Activated B cell treated with CpG ODN at 0.5 μM for 24 hours (primary cell): Measurements from ENCODE around the gene PPP1R12B. TPM values are rescaled to one million over a fixed set of nuclear protein-coding genes. Genes with fewer than 3 reads are reported as not detected.

ENCODE experiments used
- ATAC-seq: fragments of 200-7000 bp; cut with Tn5 transposase; one replicate; pipeline ENCODE4 v1.10.0; 2021; ENCODE audit warnings: low read depth, mild to moderate bottlenecking, moderate library complexity
- CTCF ChIA-PET: fragments of 350-600 bp; sonication (Branson Sonifier 250); formaldehyde crosslinking; loops from one replicate; lab custom pipeline; 2021; ENCODE audit warnings: antibody characterized with exemption; lab: Charles Lee
- POLR2A ChIA-PET: fragments of 350-600 bp; sonication (Branson Sonifier 250); formaldehyde crosslinking; loops from one replicate; lab custom pipeline; 2021; ENCODE audit warnings: antibody characterized with exemption; lab: Charles Lee
- DNase-seq: peaks from one replicate; pipeline ENCODE4 v3.0.0; 2022
- H3K27ac Mint-ChIP-seq: one replicate; pipeline ENCODE4 v1.8.0; 2020; ENCODE audit warnings: mixed read lengths
- H3K27me3 Mint-ChIP-seq: one replicate; pipeline ENCODE4 v1.8.0; 2021; ENCODE audit warnings: mixed read lengths
- H3K36me3 Mint-ChIP-seq: one replicate; pipeline ENCODE4 v1.8.0; 2021; ENCODE audit warnings: low read depth, mixed read lengths
- H3K4me1 Mint-ChIP-seq: one replicate; pipeline ENCODE4 v1.8.0; 2021; ENCODE audit warnings: mixed read lengths
- H3K4me3 Mint-ChIP-seq: one replicate; pipeline ENCODE4 v1.8.0; 2020; ENCODE audit warnings: mild to moderate bottlenecking, mixed read lengths
- H3K9me3 Mint-ChIP-seq: one replicate; pipeline ENCODE4 v1.8.0; 2020; ENCODE audit warnings: mixed read lengths
- CTCF ChIP-seq: fragments of 200-600 bp; IDR thresholded peaks from one replicate; pipeline ENCODE4 v1.8.0; 2022; ENCODE audit warnings: antibody characterized with exemption, mild to moderate bottlenecking
- intact Hi-C: fragments of 100-400 bp; cut with micrococcal nuclease; formaldehyde crosslinking; loops from one replicate; pipeline ENCODE4 v1.15.1; 2024
- total RNA-seq: library from RNA; stranded (reverse); gene quantifications from 2 replicates; pipeline ENCODE4 v1.2.3, GENCODE V29; 2022

Gene PPP1R12B
- total RNA-seq, 1 donor from 2014 or later, result 25.7 TPM

GRCh38 chr1:202310071-202310725, 38.3 kb upstream of the PPP1R12B start:
- Mint-ChIP-seq H3K9me3 (no peaks in the 10 kb centered on the region), H3K4me1 (no peaks in the 10 kb centered on the region), H3K27me3 (peaks cover 7% of the 10 kb centered on the region), H3K36me3 (no peaks in the 10 kb centered on the region), H3K4me3 (no peak overlapping the region), H3K27ac (no peak overlapping the region)
- intact Hi-C loops, result no loop called here
- POLR2A ChIA-PET, result no interaction called here
- CTCF ChIA-PET, result interaction anchor here (0.7 to 1.7 kb wide), 2 partner anchors 37 to 155 kb away, joined by 3 read pairs; no protein-coding TSS in a partner anchor
- DNase-seq (no peak), ATAC-seq (no peak)
- no peak for TF ChIP-seq CTCF

- Mint-ChIP-seq H3K36me3 (no peaks in the 10 kb centered on the region), H3K9me3 (no peaks in the 10 kb centered on the region), H3K4me1 (no peaks in the 10 kb centered on the region), H3K27me3 (peaks cover 10% of the 10 kb centered on the region), H3K4me3 (no peak overlapping the region), H3K27ac (no peak overlapping the region)
- no peak for DNase-seq
- ATAC-seq, result no peak
- POLR2A ChIA-PET, result no interaction called here
- no peak for TF ChIP-seq CTCF
- CTCF ChIA-PET, result no interaction called here
- intact Hi-C loops, result no loop called here
These were observed 37.8 kb upstream of the PPP1R12B start for GRCh38 chr1:202310746-202311145.

GRCh38 chr1:202311875-202312635, 36.4 kb upstream of the PPP1R12B start:
- Mint-ChIP-seq H3K4me3 (no peak overlapping the region), H3K9me3 (no peaks in the 10 kb centered on the region), H3K27me3 (peaks cover 10% of the 10 kb centered on the region), H3K27ac (no peak overlapping the region), H3K36me3 (no peaks in the 10 kb centered on the region), H3K4me1 (no peaks in the 10 kb centered on the region)
- intact Hi-C loops, result no loop called here
- ChIA-PET POLR2A (no interaction called here), CTCF (interaction anchor here (0.7 to 1.8 kb wide), 3 partner anchors 15 to 151 kb away, joined by 3 to 6 read pairs (median 3); partner anchors contain the start of genes LGR6 and PTPN7)
- DNase-seq, result no peak
- no peak for TF ChIP-seq CTCF
- no peak for ATAC-seq

GRCh38 chr1:202315576-202316168, 32.8 kb upstream of the PPP1R12B start:
- peak; percentile 64 for TF ChIP-seq CTCF
- H3K4me3 Mint-ChIP-seq, result no peak overlapping the region
- peak; percentile 78 for ATAC-seq
- POLR2A ChIA-PET, result no interaction called here
- no peaks in the 10 kb centered on the region for H3K36me3 Mint-ChIP-seq
- H3K27me3 Mint-ChIP-seq, result peaks cover 10% of the 10 kb centered on the region
- peak; percentile 51 for DNase-seq
- CTCF ChIA-PET, result interaction anchor here (0.9 to 3.6 kb wide), 10 partner anchors 10 to 179 kb away, joined by 3 to 40 read pairs (median 6); partner anchors contain the start of gene LGR6
- H3K9me3 Mint-ChIP-seq, result no peaks in the 10 kb centered on the region
- intact Hi-C loops, result loop anchor here (1.0 to 5.0 kb wide), 5 partner anchors 41 to 308 kb away; partner anchors contain the start of gene LGR6
- no peak overlapping the region for H3K27ac Mint-ChIP-seq
- no peaks in the 10 kb centered on the region for H3K4me1 Mint-ChIP-seq
